DOHH2 (cell line): ENCODE measurements around the gene XRCC1.

Source experiments
- H3F3A ChIP-seq: fragments of 200-600 bp; sonication (generic), shearing (Covaris generic); 2 replicates; pipeline ENCODE4 v1.6.0; 2016; ENCODE audit warnings: antibody characterized with exemption, mild to moderate bottlenecking; ENCODE audit not compliant: control insufficient read depth, insufficient read depth
- H3K27ac ChIP-seq: fragments of 200-600 bp; sonication (generic); 2 replicates; pipeline ENCODE4 v1.5.1; 2014; ENCODE audit warnings: low read depth, mild to moderate bottlenecking, low read length, moderate library complexity
- H3K27me3 ChIP-seq: fragments of 200-600 bp; sonication (generic); 2 replicates; pipeline ENCODE4 v1.6.1; 2014; ENCODE audit warnings: mild to moderate bottlenecking, low read length, mixed read lengths; ENCODE audit not compliant: control insufficient read depth
- H3K36me3 ChIP-seq: fragments of 200-600 bp; sonication (generic); 2 replicates; pipeline ENCODE4 v1.6.1; 2014; ENCODE audit warnings: mild to moderate bottlenecking, low read length, moderate library complexity, mixed read lengths; ENCODE audit not compliant: control insufficient read depth
- H3K4me1 ChIP-seq: fragments of 200-600 bp; sonication (generic); 2 replicates; pipeline ENCODE4 v1.6.1; 2014; ENCODE audit warnings: mild to moderate bottlenecking, low read length, mixed read lengths; ENCODE audit not compliant: control insufficient read depth
- H3K4me2 ChIP-seq: fragments of 200-600 bp; sonication (generic); 2 replicates; pipeline ENCODE4 v1.6.0; 2014; ENCODE audit warnings: mild to moderate bottlenecking, low read length, moderate library complexity
- H3K4me3 ChIP-seq: fragments of 200-600 bp; sonication (generic); 2 replicates; pipeline ENCODE4 v1.5.1; 2014; ENCODE audit warnings: mild to moderate bottlenecking, low read length, mixed read lengths
- H3K79me2 ChIP-seq: fragments of 200-600 bp; sonication (generic); 2 replicates; pipeline ENCODE4 v1.6.1; 2014; ENCODE audit warnings: mild to moderate bottlenecking, low read length, mixed read lengths; ENCODE audit not compliant: control insufficient read depth
- H3K9me2 ChIP-seq: fragments of 200-600 bp; sonication (generic); replicated peaks from 2 replicates; pipeline ENCODE4 v1.6.1; 2014; ENCODE audit warnings: mild to moderate bottlenecking, low read length, mixed read lengths; ENCODE audit not compliant: control insufficient read depth
- H3K9me3 ChIP-seq: fragments of 200-600 bp; sonication (generic); 2 replicates; pipeline ENCODE4 v1.6.1; 2014; ENCODE audit warnings: antibody characterized with exemption, low read length, mixed read lengths; ENCODE audit not compliant: control insufficient read depth, insufficient read depth
- H4K20me1 ChIP-seq: fragments of 200-600 bp; sonication (generic); 2 replicates; pipeline ENCODE4 v1.6.0; 2014; ENCODE audit warnings: low read depth, mild to moderate bottlenecking, antibody characterized with exemption, low read length, moderate library complexity; ENCODE audit not compliant: control insufficient read depth, insufficient read depth
- EZH2phosphoT487 ChIP-seq: fragments of 200-600 bp; sonication (generic); IDR thresholded peaks from 2 replicates; pipeline ENCODE4 v1.6.1; 2017; ENCODE audit warnings: borderline replicate concordance, mild to moderate bottlenecking, antibody characterized with exemption, low read length, moderate library complexity, mixed read lengths
- TF ChIP-seq, protein P1 (sequence below): fragments of 200-600 bp; sonication (generic); IDR thresholded peaks from one replicate; pipeline ENCODE4 v1.5.1; 2014; ENCODE audit warnings: antibody characterized with exemption, mild to moderate bottlenecking, low read depth, low read length; ENCODE audit not compliant: poor library complexity, severe bottlenecking

Gene XRCC1

DNA sequence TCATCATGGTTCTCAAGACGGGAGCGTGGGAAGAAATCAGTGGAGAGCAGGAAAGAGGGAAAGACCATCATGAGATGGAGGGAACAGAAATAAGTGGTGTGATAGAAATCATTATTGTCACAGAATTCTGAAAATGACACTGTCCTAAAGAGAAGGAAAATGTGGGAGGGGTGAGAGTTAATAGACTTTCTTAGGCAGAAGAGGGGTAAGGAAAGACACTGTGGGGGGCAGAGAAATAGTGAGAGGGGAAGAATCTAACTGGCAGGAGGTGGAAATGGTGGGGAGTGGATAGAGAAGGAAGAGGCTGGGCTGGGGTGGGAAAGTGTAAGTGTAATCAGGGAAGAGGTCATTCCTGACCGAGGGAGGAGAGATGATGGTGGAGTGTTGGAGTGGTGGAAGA is 3.5 kb upstream of the XRCC1 start:
- no peaks in the 10 kb centered on the region for H3K9me3 ChIP-seq
- peaks cover 8% of the 10 kb centered on the region; the same call in 1 of the 2 replicates for H3K27me3 ChIP-seq
- peaks cover 44% of the 10 kb centered on the region for H3K4me1 ChIP-seq
- peaks cover 8% of the 10 kb centered on the region; the same call in 1 of the 2 replicates for H3K36me3 ChIP-seq
- H3K4me3 ChIP-seq: no peak overlapping the region
- H3K4me2 ChIP-seq: no peak overlapping the region
- peaks cover 12% of the 10 kb centered on the region for H3K79me2 ChIP-seq
- H3K27ac ChIP-seq: no peak overlapping the region
- TF ChIP-seq, protein P1, sequence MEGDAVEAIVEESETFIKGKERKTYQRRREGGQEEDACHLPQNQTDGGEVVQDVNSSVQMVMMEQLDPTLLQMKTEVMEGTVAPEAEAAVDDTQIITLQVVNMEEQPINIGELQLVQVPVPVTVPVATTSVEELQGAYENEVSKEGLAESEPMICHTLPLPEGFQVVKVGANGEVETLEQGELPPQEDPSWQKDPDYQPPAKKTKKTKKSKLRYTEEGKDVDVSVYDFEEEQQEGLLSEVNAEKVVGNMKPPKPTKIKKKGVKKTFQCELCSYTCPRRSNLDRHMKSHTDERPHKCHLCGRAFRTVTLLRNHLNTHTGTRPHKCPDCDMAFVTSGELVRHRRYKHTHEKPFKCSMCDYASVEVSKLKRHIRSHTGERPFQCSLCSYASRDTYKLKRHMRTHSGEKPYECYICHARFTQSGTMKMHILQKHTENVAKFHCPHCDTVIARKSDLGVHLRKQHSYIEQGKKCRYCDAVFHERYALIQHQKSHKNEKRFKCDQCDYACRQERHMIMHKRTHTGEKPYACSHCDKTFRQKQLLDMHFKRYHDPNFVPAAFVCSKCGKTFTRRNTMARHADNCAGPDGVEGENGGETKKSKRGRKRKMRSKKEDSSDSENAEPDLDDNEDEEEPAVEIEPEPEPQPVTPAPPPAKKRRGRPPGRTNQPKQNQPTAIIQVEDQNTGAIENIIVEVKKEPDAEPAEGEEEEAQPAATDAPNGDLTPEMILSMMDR: no peak
- TF ChIP-seq EZH2phosphoT487: no peak
- H4K20me1 ChIP-seq: no peaks in the 10 kb centered on the region
- H3K9me2 ChIP-seq: no peaks in the 10 kb centered on the region
- peaks cover 6% of the 10 kb centered on the region for H3F3A ChIP-seq

DNA sequence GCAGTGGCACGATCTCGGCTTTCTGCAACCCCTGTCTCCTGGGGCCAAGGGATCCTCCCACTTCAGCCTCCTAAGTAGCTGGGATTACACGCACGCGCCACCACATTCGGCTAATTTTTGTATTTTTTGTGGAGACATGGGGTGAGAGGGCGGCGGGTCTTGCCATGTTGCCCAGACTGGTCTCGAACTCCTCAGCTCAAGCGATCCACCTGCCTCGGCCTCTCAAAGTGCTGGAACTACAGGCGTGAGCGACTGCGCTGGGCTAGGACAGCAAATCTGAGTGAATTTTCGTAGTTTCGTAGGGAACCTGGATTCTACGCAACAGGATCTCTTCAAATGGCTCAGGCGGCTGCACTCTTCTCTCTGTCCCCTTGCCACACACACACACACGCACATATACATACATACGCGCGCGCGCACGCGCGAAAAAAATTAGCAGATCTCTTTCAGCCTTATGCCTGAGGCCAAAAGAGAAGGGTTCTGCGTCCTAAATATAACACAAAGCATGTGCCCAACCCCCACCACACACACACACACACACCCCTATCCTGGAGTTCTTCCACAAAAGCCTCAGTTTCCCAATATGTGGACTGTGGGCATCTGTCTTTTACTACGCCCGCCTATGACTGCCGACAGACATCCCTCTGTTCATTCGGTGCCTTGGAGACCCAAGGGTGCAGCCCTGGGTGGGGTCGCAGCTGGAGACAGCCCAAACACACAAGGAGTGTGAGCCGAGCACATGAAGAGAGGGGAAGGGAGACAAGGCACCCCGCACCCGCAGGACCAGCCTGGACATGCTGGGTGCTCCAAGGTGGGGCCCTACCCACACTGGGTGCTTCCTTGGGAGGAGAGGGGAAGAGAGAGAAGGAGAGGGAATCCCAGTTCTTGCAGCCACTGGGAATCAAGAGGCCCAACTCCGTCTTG is 890 bp upstream of the XRCC1 start:
- Histone ChIP-seq H3K27ac (no peak overlapping the region), H3K27me3 (peaks cover 8% of the 10 kb centered on the region; the same call in 1 of the 2 replicates), H3K9me2 (no peaks in the 10 kb centered on the region), H3K4me3 (peak overlapping the region; percentile 57), H3F3A (no peaks in the 10 kb centered on the region), H3K36me3 (peaks cover 17% of the 10 kb centered on the region), H3K4me1 (peaks cover 20% of the 10 kb centered on the region), H3K79me2 (peaks cover 22% of the 10 kb centered on the region), H3K4me2 (peak overlapping the region; percentile 59), H3K9me3 (no peaks in the 10 kb centered on the region), H4K20me1 (no peaks in the 10 kb centered on the region)
- no peak for TF ChIP-seq EZH2phosphoT487
- TF ChIP-seq, protein P1: no peak

DNA sequence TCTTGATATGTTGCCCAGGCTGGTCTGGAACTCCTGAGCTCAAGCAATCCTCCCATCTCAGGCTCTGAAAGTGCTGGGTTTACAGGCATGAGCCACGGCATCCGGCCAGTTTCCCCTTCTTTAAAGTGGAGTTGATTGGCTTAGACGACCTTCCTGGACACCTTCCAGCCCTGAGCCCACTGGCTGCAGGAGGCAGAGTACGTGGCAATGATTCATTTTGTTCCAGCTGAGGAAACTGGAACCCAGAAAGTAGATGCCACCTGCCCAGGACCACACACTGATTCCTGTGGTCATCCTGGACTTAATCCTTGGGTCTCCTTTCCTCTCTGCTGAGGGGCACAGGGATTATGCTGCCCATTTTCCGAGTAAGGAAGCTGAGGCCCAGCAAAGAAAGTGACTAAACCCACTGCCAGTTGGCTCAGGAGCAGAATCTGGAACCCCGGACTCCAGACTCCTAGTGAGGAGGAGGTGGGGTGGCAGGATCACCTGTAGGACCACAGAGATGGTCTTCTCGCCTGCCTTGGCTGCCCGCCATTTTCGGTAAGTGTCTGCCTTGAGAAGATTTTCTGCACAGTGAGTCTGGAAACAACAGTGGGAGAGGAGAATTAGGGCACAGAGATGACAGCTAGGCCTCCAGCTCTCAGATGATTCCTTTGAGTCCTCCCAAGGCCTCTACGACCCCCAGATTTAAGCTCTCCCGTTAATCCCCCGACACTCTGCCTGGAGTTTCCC is 737 bp downstream of the XRCC1 start:
- H3K9me3 ChIP-seq: no peaks in the 10 kb centered on the region
- peaks cover 14% of the 10 kb centered on the region for H3K4me1 ChIP-seq
- H3K36me3 ChIP-seq: peaks cover 17% of the 10 kb centered on the region
- H3K27ac ChIP-seq: peak overlapping the region; percentile 22
- H3K79me2 ChIP-seq: peaks cover 35% of the 10 kb centered on the region
- no peak for TF ChIP-seq EZH2phosphoT487
- TF ChIP-seq, protein P1: no peak
- peak overlapping the region; percentile 88 for H3K4me3 ChIP-seq
- H3K9me2 ChIP-seq: no peaks in the 10 kb centered on the region
- H4K20me1 ChIP-seq: no peaks in the 10 kb centered on the region
- H3K4me2 ChIP-seq: peak overlapping the region; percentile 88
- no peaks in the 10 kb centered on the region for H3F3A ChIP-seq
- peaks cover 8% of the 10 kb centered on the region; the same call in 1 of the 2 replicates for H3K27me3 ChIP-seq
